Tibial nerve (tissue), 4 donors: ENCODE results near the gene TNFSF13B. TPM values are rescaled to one million over a fixed set of nuclear protein-coding genes. Genes with fewer than 3 reads are reported as not detected.
"Not testable (repeated sequence)": the region's sequence is repeated elsewhere in the genome, so short reads cannot be mapped to it uniquely, and the experiment has no call there.

Source experiments
- DNase-seq, 2 donors: peaks; one replicate each; pipeline ENCODE4 v3.0.0-alpha.2; 2019; ENCODE audit warnings: low spot score in 2 of 2
- H3K27ac ChIP-seq, 4 donors: fragments of 200-600 bp; sonication (generic) in 3 of 4; one replicate each; pipeline ENCODE4 v1.5.1; 2017 to 2019; ENCODE audit warnings: mild to moderate bottlenecking in 1 of 4
- H3K27me3 ChIP-seq, 2 donors: fragments of 200-600 bp; sonication (generic) in 1 of 2; one replicate each; pipeline versions ENCODE4 v1.5.1 to v1.6.0; 2017 to 2019
- H3K36me3 ChIP-seq, 3 donors: fragments of 200-600 bp; sonication (generic); one replicate each; pipeline ENCODE4 v1.5.1; 2018 to 2019
- H3K4me1 ChIP-seq, 4 donors: fragments of 200-600 bp; sonication (generic) in 3 of 4; one replicate each; pipeline ENCODE4 v1.5.1; 2017 to 2019
- H3K4me3 ChIP-seq, 4 donors: fragments of 200-600 bp; sonication (generic) in 3 of 4; one replicate each; pipeline ENCODE4 v1.5.1; 2017 to 2019; ENCODE audit warnings: mild to moderate bottlenecking in 1 of 4, moderate library complexity in 1 of 4
- H3K9me3 ChIP-seq, 4 donors: fragments of 200-600 bp; sonication (generic) in 3 of 4; one replicate each; pipeline ENCODE4 v1.5.1; 2017 to 2019
- CTCF ChIP-seq, 5 experiments: fragments of 200-600 bp in 3 of 5; fragments of 450-650 bp in 2 of 5; sonication (generic) in 3 of 5; IDR thresholded peaks; one replicate each; pipeline ENCODE4 v1.5.1; 2016 to 2019; ENCODE audit warnings: antibody characterized with exemption in 5 of 5, mild to moderate bottlenecking in 3 of 5, moderate library complexity in 2 of 5
- EP300 ChIP-seq, 2 donors: sonication (generic); formaldehyde crosslinking; IDR thresholded peaks; one replicate each; pipeline ENCODE4 v1.6.1; 2017; ENCODE audit warnings: antibody characterized with exemption in 2 of 2, mild to moderate bottlenecking in 1 of 2
- POLR2A ChIP-seq, 2 donors: fragments of 450-650 bp; IDR thresholded peaks; one replicate each; pipeline ENCODE4 v1.6.1; 2017; ENCODE audit warnings: antibody characterized with exemption in 2 of 2, mild to moderate bottlenecking in 2 of 2, moderate library complexity in 2 of 2
- WGBS, 2 donors: methylation state at CpG; one replicate each; pipeline ENCODE4 v1.1.5; 2018; 5-methylcytosine and 5-hydroxymethylcytosine counted together
- total RNA-seq, 4 donors: library from RNA; depleted of rRNA; stranded (reverse); fragments of >200 nt; gene quantifications; one replicate each; pipeline ENCODE4 v1.1.0, GENCODE V29; 2016

Gene TNFSF13B
- total RNA-seq, 4 donors from 2014 or later, result 0.44 to 6.7 (median 1.6) TPM

DNA sequence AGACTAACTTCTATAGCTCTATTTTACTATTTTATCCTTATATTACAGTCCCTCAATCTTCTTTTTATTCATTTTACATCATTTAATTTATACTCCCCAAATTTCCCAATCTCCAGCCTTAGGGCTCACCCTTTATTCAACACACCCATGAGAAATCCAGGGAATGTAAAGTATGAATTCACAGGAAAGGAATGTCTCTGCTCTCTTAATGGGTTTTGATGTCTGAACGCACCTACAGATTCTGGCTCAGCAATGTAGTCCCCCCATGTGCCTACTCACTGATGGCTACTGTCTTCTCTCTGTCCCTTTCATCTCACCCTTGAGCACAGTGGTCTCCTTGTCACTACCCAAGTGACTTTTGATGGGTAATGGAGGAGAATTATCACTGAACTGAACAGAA, 32.8 kb downstream of the TNFSF13B start:
- no peak for TF ChIP-seq EP300 (IDR thresholded peaks at IDR 0.05)
- no peak for TF ChIP-seq POLR2A (IDR thresholded peaks at IDR 0.05)
- TF ChIP-seq CTCF (IDR thresholded peaks at IDR 0.05), result no peak
- 50 to 55% methylated on average over 1 of the region's 1 CpG for WGBS, 2 donors

DNA sequence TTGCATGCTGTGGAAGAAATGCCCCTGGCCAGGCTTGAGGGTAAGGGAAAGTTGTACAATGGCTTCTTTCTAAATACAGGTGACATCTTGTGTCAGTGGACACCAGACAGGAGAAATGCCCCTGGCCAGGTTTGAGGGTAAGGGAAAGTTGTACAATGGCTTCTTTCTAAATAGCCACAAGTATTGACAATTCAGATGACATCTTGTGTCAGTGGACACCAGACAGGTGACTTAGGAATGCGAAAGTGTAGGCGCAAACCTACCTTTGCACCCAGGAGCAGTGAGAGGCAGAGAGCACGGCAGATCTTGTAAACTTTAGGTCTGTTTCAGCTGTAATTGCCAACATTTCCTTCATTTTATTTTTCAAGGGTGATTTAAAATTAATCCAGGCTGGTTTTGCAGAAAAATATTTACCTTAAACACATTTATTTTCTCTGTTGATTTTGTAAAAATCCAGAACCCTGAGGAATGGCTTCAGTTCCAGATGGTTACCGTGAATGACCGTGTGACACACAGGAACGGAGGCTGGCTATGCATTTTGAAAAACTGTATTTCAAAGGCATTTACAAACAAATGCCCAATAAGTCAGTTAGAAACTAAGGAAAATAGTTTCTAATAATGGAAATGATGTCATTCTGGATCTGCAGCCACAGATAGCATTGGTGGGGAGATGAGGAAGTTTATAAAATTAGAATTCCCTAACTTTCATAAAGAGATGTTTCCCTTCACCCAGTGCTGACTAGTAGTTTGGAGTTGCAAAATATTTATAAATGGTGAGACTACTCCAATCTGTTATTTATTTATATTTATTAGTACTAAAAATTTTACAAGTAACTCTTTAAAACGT, 34.9 kb downstream of the TNFSF13B start:
- TF ChIP-seq CTCF (IDR thresholded peaks at IDR 0.05) (no peak), EP300 (IDR thresholded peaks at IDR 0.05) (no peak), POLR2A (IDR thresholded peaks at IDR 0.05) (no peak)
- H3K4me1 ChIP-seq, result peaks cover 0 to 5% (median 0%) of the 10 kb centered on the region in 4 donors
- no peak overlapping the region for H3K27ac ChIP-seq
- no peak for DNase-seq
- H3K27me3 ChIP-seq, result no peaks in the 10 kb centered on the region
- H3K9me3 ChIP-seq, result no peaks in the 10 kb centered on the region
- no peak overlapping the region for H3K4me3 ChIP-seq
- 72 to 75% methylated on average over 7 of the region's 7 CpGs for WGBS, 2 donors
- H3K36me3 ChIP-seq, result no peaks in the 10 kb centered on the region

More for the DNA sequence above, 32.8 kb downstream of the TNFSF13B start:
- Histone ChIP-seq H3K36me3 (no peaks in the 10 kb centered on the region), H3K4me3 (no peak overlapping the region), H3K27me3 (no peaks in the 10 kb centered on the region), H3K9me3 (no peaks in the 10 kb centered on the region), H3K4me1 (peaks cover 0 to 5% (median 0%) of the 10 kb centered on the region in 4 donors), H3K27ac (no peak overlapping the region)
- DNase-seq, result no peak

DNA sequence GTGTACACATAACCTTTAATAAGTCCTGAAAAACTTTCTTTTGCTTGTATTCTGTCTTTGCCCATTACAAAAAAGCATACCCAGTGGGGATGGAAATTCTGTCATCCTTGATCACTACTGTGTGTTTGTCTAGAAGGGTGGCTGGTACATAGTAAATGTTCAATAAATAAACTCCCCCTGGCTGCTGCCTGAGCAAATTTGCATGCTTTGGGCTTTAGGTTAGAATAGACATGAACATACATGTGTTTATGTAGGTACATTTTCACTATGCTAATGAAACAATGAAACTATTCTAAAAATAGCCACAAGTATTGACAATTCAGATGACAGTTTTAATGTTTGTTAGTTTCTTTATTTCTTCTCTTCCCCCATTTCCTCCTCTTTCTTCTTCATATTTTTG, 36.1 kb downstream of the TNFSF13B start:
- no peak for TF ChIP-seq EP300 (IDR thresholded peaks at IDR 0.05)
- no peak for TF ChIP-seq CTCF (IDR thresholded peaks at IDR 0.05)
- no peak for TF ChIP-seq POLR2A (IDR thresholded peaks at IDR 0.05)
- H3K27ac ChIP-seq, result no peak overlapping the region
- no peak for DNase-seq

DNA sequence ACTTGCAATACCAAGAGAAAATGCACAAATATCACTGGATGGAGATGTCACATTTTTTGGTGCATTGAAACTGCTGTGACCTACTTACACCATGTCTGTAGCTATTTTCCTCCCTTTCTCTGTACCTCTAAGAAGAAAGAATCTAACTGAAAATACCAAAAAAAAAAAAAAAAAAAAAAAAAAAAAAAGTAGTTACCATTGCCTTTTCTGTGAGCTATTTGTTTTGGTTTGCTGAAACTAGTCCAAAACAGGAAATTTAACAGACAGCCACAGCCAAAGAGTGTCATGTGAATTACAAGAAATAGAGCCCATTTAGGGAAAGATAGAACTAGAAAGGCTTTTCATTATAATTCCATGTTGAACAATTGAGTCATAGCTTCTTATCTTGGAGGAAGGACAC, 37.3 kb downstream of the TNFSF13B start:
- H3K27me3 ChIP-seq, result no peaks in the 10 kb centered on the region
- no peak for DNase-seq
- no peaks in the 10 kb centered on the region for H3K9me3 ChIP-seq
- H3K27ac ChIP-seq, result no peak overlapping the region
- no peak for TF ChIP-seq CTCF (IDR thresholded peaks at IDR 0.05)
- no peak for TF ChIP-seq EP300 (IDR thresholded peaks at IDR 0.05)
- TF ChIP-seq POLR2A (IDR thresholded peaks at IDR 0.05), result no peak
- peaks cover 0 to 5% (median 0%) of the 10 kb centered on the region in 4 donors for H3K4me1 ChIP-seq
- H3K36me3 ChIP-seq, result no peaks in the 10 kb centered on the region
- H3K4me3 ChIP-seq, result no peak overlapping the region

More for the DNA sequence above, 36.1 kb downstream of the TNFSF13B start:
- Histone ChIP-seq H3K27me3 (no peaks in the 10 kb centered on the region), H3K36me3 (no peaks in the 10 kb centered on the region), H3K4me3 (no peak overlapping the region), H3K4me1 (peaks cover 0 to 5% (median 0%) of the 10 kb centered on the region in 4 donors), H3K9me3 (no peaks in the 10 kb centered on the region)

DNA sequence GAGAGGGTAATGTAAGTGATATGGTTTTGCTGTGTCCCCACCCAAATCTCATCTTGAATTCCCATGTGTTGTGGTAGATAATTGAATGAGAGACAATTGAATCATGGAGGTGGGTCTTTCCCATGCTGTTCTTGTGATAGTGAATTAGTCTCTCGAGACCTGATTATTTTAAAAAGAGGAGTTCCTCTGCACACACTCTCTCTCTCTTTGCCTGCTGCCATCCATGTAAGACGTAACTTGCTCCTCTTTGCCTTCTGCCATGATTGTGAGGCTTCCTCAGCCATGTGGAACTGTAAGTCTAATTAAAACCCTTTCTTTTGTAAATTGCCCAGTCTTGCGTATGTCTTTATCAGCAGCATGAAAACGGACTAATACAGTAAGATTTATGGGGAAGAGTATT, 42.1 kb downstream of the TNFSF13B start:
- DNase-seq, H3K4me3 ChIP-seq, H3K27me3 ChIP-seq, H3K36me3 ChIP-seq, H3K9me3 ChIP-seq, H3K4me1 ChIP-seq, H3K27ac ChIP-seq: not testable (repeated sequence)
- 89 to 91% methylated on average over 4 of the region's 4 CpGs for WGBS, 2 donors
